HG02623 (cell line): Measurements from ENCODE around the gene COLQ.

Source experiments
- ATAC-seq: cut with Tn5 transposase; IDR thresholded peaks from one replicate; pipeline ENCODE4 v1.9.1; 2021; ENCODE audit warnings: moderate library complexity; ENCODE audit not compliant: unreplicated experiment

Gene COLQ

DNA sequence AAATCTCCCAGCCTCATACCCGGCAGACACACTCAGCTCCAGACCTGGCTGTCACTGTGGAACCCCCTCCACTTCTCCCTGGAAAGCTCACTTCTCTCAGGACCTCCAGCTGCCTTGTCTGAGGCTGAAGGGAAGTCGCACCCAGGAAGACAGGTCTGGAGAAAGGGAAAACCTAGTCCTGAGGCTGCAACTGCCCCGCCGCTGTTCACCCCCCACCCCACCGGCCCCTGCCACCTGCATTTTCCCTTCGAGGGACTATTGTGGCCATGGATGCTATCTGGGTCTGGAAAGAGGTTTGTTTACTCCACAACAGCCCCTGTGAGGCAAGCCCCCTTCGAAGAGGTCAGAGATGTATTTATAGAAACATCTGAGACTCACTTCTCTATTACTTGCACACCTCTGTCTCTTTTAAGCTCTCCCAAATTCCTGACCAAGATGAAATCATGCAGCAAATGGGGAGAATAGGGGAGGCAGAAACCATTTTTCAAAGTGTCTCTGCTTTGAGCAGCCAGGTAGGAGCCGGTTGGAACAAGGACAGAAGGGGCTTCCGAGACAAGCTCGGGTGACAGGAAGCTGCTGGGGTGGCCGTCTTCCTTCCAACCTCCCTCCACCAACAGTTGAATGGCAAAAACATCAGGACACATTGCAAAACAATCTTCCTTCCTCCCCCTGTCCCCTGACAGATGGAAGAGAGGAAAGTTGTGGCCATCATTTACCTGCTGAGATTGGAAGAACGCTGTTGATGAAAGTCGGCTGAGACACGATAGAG, 518 bp downstream of the COLQ start:
- no peak for ATAC-seq

DNA sequence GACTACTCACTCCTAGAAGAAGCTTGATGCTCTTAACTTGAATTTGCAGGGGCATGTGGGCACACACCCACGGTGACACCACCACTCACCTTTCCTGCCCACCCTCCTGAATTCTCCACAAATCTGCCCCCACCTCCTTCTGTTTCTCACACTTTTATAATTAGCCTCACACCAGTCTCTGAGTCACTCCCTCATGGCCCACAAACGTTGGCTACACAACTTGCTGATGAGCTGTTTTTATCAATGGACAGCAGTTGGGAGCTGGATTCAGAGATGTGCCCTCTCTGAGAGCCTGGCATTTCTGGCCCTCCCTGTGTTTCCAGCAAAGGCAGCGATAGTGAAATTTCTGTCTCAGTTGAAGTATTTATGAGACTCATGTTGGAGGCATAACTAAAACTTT, 1.3 kb downstream of the COLQ start:
- no peak for ATAC-seq

DNA sequence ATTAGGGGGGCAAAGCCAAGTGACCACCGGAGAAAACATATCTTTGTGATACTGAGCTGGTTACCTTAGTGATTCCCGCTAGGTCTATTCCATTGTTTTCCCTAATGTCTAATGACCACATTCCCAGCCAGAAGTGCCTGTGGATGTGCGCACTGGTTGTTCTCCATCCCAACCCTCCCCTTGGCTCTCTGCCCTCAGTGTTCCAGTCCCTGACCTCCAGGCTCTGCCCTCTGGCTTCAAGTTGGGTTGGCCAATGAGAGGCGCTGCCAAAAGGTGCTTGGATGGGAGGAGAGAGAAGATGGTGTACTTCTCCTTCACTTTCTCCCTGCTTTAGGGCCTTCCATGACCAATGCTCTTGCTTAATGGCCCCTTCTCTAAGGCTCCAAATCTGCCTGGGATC, 2.4 kb downstream of the COLQ start:
- no peak for ATAC-seq

- no peak for ATAC-seq
These were observed 6.7 kb downstream of the COLQ start for GRCh38 chr3:15514663-15515340.

GRCh38 chr3:15513810-15514662, 7.5 kb downstream of the COLQ start:
- no peak for ATAC-seq

DNA sequence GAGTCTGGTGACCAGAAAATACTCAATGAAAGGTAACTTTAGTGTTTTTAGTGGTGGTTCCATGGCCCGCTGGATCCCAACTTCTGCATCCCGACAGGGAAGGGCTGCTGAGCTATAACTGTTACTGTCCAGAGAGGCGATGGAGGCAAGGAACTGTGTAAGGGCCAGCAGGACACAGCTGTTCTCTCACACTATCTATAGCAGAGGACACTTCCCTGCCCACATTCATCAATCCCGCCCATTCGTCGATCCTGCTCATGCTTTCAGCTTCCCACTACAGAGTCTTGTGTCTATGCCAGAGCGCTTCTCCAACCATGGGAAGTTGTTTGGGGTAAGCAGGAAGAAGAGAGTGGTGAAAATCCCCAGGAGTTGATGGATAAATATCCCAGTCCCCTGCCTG, 8.4 kb downstream of the COLQ start:
- ATAC-seq = no peak

DNA sequence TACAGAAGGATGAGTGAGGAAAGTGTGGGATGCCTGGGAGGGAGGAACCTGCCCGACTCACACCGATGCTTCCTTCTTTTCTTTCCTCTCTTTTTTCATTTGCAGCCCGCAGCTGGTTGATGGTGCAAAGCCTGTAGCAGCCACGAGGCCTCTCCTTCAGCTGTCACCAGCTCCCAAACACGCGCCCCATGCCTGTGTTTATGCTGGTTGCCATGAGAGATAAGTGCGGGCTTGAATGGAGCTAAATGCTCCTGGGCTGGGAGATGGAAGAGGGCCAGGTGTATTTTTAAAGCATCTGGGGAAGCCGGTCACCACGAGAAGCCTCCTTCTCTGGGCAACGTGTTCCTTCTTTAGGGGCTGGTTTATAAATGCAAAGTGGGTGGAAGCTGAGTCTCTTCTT, 9.3 kb downstream of the COLQ start:
- no peak for ATAC-seq

- ATAC-seq = no peak
These were observed 10.3 kb downstream of the COLQ start for GRCh38 chr3:15511156-15511555.

DNA sequence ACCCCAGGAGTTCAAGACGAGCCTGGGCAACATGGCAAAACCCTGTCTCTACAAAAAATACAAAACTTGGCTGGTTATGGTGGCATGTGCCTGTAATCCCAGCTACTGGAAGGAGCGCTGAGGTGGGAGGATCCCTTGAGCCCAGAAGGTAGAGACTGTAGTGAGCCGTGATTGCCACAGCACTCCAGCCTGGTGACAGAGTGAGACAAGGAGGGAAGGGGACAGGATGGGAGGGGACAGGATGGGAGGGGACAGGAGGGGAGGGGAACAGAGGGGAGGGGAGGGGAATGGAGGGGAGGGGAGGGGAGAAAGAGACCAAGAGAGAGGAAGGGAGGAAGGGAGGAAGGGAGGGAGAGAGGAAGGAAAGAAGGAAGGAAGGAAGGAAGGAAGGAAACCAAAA, 11.0 kb downstream of the COLQ start:
- ATAC-seq = no peak

DNA sequence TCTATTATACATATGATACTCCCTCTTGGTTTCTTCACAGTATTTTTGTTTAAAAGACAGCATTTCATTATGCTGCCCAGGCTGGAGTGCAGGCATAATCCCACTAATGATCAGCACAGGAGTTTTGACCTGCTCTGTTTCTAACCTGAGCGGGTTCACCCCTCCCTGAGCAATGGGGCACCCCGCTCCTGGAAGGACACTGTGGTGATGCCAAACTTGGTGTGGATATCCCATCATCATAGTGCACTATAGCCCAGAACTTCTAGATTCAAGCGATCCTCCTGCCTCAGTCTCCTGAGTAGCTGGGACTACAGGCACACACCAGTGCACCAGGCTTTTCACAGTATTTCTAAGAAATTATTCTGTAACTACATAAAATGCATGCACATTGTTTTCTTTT, 14.9 kb downstream of the COLQ start:
- no peak for ATAC-seq

DNA sequence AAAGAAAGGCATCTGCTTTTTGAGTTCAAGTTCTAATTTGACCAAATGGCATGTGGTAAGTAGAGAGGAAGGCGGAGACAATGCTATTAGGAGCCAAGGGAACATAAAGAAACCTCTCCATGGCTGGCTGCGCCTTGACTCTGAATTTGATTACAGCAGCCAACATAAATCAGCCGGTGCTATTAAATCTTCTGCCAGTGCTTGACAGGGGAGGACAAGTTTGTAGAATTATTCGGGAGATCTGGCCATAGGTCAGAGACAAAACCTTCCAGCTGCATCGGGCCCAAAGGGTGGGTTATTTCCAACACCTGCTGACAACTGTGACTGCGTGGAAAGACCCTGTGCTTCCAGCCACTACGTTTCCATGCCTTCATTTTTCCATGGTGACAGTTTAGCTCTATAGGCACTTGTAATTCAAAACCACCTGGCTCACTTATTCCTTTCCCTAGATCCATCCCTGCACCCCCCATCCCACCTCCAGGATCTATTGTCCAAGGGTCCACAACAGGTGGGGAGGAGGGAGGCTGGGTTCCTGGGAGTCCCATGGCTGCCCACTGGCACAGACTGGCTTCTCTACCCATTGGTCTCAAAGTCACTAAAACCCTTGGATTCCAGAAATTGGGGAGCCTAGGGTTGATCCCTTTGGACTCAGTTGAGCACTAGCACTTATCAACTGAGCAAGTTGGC, 15.9 kb downstream of the COLQ start:
- ATAC-seq = no peak

DNA sequence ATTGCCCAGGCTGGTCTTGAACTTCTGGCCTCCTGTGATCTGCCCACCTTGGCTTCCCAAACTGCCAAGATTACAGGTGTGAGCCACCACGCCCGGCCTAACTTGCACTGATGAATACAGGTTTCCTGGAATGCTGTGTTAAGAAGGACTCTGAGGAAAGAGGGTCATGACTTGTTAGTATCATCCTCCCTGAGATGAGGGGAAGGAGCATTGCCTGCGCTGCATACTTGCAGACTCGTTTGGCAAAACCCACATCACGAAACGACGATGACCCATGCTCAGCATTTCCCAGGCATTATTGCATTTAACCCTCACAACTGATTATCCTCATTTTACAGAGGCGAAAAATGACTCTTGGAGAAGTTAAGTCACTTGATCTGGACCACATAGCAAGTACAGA, 18.9 kb downstream of the COLQ start:
- ATAC-seq = no peak

- ATAC-seq = no peak
These were observed 20.4 kb downstream of the COLQ start for GRCh38 chr3:15501126-15501525.

DNA sequence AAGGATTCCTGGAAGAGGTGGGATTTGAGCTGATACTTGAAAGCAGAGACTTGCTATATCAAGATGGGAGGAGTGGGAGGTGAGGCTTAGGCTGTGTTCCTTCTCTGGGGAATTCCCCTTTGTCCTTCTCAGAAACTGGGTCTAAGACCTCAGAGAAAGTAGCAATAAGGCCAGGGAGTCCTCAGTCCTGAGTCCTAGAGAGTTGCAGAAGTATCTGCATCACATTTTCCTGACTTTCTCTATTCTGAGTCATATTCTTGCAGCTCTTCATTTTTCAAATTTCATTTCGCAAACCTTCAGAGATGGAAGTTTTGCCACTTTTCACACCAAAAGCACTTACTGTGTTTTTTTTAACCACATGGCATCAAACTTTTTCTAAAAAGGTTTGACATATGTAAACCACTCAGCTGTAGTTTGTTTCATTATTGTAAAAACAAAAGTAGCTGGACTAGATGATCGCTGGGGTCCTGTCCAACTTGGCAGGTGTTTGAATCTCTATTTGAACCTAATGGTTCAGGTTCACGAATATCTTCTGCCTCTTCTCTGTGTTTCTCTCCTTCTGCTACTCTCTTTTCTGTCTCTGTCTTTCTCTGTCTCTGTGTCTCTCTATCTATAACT, 21.3 kb downstream of the COLQ start:
- no peak for ATAC-seq

DNA sequence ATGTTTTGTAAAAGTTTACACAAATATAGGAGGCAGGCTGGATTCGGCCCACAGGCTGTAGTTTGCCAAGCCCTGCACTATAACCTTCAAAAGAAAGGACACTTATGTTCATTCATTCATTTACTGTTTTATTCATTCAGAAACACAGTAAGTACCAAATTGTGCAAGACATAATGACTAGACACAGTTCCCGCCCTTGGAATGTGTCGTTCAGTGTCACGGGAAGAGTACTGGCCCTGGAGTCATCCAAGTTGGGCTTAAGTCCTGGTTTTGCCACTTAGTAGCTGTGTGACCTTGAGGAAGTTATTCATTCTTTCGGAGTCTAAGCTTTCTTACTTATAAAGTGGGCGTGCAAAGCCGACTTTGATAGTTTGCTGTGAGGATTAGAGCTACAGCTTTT, 22.0 kb downstream of the COLQ start:
- ATAC-seq = no peak

- no peak for ATAC-seq
These were observed 22.9 kb downstream of the COLQ start for GRCh38 chr3:15498431-15499214.

DNA sequence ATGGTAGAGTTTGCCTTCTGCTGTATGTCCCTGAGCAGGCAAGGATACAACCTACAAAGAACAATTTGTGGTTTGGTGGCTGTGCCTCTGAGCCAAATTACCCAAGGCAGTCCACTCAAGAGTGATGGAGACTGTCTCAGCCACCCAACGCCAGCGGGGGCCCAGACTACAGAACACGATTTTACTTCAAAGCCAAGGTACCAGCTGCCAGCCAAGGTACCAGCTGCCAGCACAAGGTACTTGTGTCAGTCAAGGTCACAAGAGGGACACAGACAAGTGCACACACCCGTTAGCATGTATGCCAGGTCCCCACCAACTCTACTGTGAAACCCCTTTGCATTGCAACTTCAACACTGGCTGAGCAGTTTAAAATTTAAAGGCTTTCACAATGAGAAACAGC, 23.5 kb downstream of the COLQ start:
- ATAC-seq = no peak

DNA sequence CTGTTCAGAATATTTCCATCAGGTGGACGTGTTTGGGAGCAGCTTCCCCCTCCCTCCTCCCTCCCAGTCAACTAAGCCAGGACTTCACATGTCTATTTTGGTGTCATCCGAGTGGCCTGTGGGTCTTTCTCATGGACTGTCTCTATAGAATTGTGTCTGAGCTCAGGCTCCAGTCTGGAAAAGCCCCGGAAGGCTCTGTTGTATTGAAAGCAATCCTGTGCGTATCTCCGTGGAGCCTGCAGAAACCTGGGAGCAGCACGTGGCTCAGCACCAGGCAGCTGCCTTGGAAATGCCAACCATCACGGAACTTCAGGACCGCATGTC, 25.2 kb downstream of the COLQ start:
- ATAC-seq = no peak

DNA sequence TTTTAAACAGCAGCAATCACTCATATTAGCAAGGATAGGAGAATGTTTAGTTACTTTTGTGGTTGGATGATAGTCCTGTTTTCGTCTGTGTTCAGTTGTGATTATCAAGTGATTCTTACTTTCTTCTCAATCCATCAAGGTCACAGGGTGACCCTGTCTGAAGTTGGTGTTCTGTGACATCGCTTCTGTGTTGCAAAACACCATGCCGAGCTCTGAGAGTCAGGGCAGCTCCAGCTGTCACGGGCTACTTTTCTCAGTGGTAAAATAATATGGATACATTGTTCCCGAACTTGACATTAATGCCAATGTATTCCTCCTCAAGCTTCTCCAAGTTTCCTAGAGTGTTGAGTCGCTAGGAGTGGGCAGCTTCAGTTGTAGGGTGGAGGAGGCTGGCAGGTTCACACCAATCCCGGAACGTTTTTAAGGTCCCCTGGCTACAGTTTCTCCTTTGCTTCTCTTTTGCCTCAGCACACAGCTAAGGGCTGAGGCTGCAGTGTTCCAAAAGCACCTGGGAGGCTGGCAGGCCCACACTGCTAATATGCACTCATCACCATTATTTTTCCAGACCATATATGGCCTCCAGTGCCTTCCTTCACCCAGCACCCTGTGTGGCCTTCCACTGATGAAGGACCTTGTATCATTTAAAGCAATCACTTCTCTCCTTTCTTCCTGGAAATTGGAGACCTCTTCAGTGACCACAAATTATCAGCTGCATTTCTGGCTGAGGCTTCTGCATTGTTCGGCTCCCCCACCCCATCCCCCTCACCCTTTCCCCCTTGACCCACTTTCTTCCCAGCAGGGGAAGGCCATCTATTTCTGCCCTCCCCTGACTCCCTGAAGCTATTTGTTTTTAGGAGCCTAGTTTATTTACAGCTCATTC, 25.8 kb downstream of the COLQ start:
- ATAC-seq = no peak
